Parathyroid adenoma (tissue), 2 donors: ENCODE measurements around the gene RSBN1.

Experiments
- H2AFZ ChIP-seq: fragments of 300-600 bp; sonication (generic); one replicate; pipeline ENCODE4 v1.7.0; 2017; ENCODE audit warnings: antibody characterized with exemption, mild to moderate bottlenecking
- H3K27ac ChIP-seq: fragments of 300-600 bp; sonication (generic); one replicate; pipeline ENCODE4 v1.7.0; 2017
- H3K27me3 ChIP-seq: fragments of 300-600 bp; sonication (generic); one replicate; pipeline ENCODE4 v1.7.0; 2017; ENCODE audit warnings: low read length; ENCODE audit not compliant: control insufficient read depth, insufficient read depth
- H3K36me3 ChIP-seq: fragments of 300-600 bp; sonication (generic); one replicate; pipeline ENCODE4 v1.7.0; 2017; ENCODE audit warnings: low read length; ENCODE audit not compliant: control insufficient read depth, insufficient read depth
- H3K4me1 ChIP-seq: fragments of 300-600 bp; sonication (generic); one replicate; pipeline ENCODE4 v1.7.0; 2017; ENCODE audit warnings: control low read depth
- H3K4me2 ChIP-seq: fragments of 300-600 bp; sonication (generic); one replicate; pipeline ENCODE4 v1.7.0; 2017; ENCODE audit warnings: low read length
- H3K4me3 ChIP-seq: fragments of 300-600 bp; sonication (generic); one replicate; pipeline ENCODE4 v1.7.0; 2017; ENCODE audit warnings: low read depth, low read length
- H3K79me2 ChIP-seq: fragments of 300-600 bp; sonication (generic); one replicate; pipeline ENCODE4 v1.7.0; 2017; ENCODE audit warnings: control low read depth
- H3K9ac ChIP-seq: fragments of 300-600 bp; sonication (generic); one replicate; pipeline ENCODE4 v1.7.0; 2017; ENCODE audit warnings: mild to moderate bottlenecking
- H3K9me3 ChIP-seq: fragments of 300-600 bp; sonication (generic); one replicate; pipeline ENCODE4 v1.7.0; 2017; ENCODE audit warnings: low read length; ENCODE audit not compliant: control insufficient read depth
- CTCF ChIP-seq: fragments of 300-600 bp; sonication (generic); IDR thresholded peaks from one replicate; pipeline ENCODE4 v1.7.0; 2017; ENCODE audit warnings: antibody characterized with exemption, mild to moderate bottlenecking
- donor health status: primary hyperparathyroidism.

Gene RSBN1

GRCh38 chr1:113858982-113859381 lies 46.7 kb upstream of the RSBN1 start:
- no peak for TF ChIP-seq CTCF
- H3K27ac ChIP-seq = no peak overlapping the region
- no peak overlapping the region for H2AFZ ChIP-seq
- H3K9ac ChIP-seq = no peak overlapping the region
- H3K79me2 ChIP-seq = no peaks in the 10 kb centered on the region
- no peaks in the 10 kb centered on the region for H3K27me3 ChIP-seq
- H3K36me3 ChIP-seq = no peaks in the 10 kb centered on the region
- H3K4me3 ChIP-seq = no peak overlapping the region
- no peaks in the 10 kb centered on the region for H3K9me3 ChIP-seq
- H3K4me1 ChIP-seq = no peaks in the 10 kb centered on the region
- H3K4me2 ChIP-seq = no peak overlapping the region

GRCh38 chr1:113858418-113858817 lies 46.1 kb upstream of the RSBN1 start:
- no peaks in the 10 kb centered on the region for H3K79me2 ChIP-seq
- H3K4me1 ChIP-seq = no peaks in the 10 kb centered on the region
- H3K9ac ChIP-seq = no peak overlapping the region
- no peak overlapping the region for H3K4me2 ChIP-seq
- no peak for TF ChIP-seq CTCF
- no peaks in the 10 kb centered on the region for H3K9me3 ChIP-seq
- H3K27me3 ChIP-seq = no peaks in the 10 kb centered on the region
- H3K36me3 ChIP-seq = no peaks in the 10 kb centered on the region
- no peak overlapping the region for H3K4me3 ChIP-seq
- no peak overlapping the region for H3K27ac ChIP-seq
- no peak overlapping the region for H2AFZ ChIP-seq

GRCh38 chr1:113857776-113858175 lies 45.5 kb upstream of the RSBN1 start:
- Histone ChIP-seq H3K36me3 (no peaks in the 10 kb centered on the region), H3K4me2 (no peak overlapping the region), H3K4me1 (no peaks in the 10 kb centered on the region), H3K27ac (no peak overlapping the region), H3K4me3 (no peak overlapping the region), H3K79me2 (no peaks in the 10 kb centered on the region), H2AFZ (no peak overlapping the region), H3K9me3 (no peaks in the 10 kb centered on the region), H3K27me3 (no peaks in the 10 kb centered on the region), H3K9ac (no peak overlapping the region)
- no peak for TF ChIP-seq CTCF

- no peak for TF ChIP-seq CTCF
- no peaks in the 10 kb centered on the region for H3K27me3 ChIP-seq
- no peak overlapping the region for H3K9ac ChIP-seq
- H3K4me1 ChIP-seq = no peaks in the 10 kb centered on the region
- no peaks in the 10 kb centered on the region for H3K9me3 ChIP-seq
- no peak overlapping the region for H3K4me3 ChIP-seq
- no peak overlapping the region for H2AFZ ChIP-seq
- no peak overlapping the region for H3K4me2 ChIP-seq
- no peaks in the 10 kb centered on the region for H3K79me2 ChIP-seq
- H3K36me3 ChIP-seq = no peaks in the 10 kb centered on the region
- H3K27ac ChIP-seq = no peak overlapping the region
These were observed 44.1 kb upstream of the RSBN1 start for GRCh38 chr1:113856401-113856790.

GRCh38 chr1:113855630-113856400 lies 43.5 kb upstream of the RSBN1 start:
- no peak for TF ChIP-seq CTCF
- no peaks in the 10 kb centered on the region for H3K4me1 ChIP-seq
- no peak overlapping the region for H3K27ac ChIP-seq
- no peak overlapping the region for H3K4me3 ChIP-seq
- H3K4me2 ChIP-seq = no peak overlapping the region
- H3K27me3 ChIP-seq = no peaks in the 10 kb centered on the region
- no peak overlapping the region for H2AFZ ChIP-seq
- no peaks in the 10 kb centered on the region for H3K79me2 ChIP-seq
- H3K9ac ChIP-seq = no peak overlapping the region
- no peaks in the 10 kb centered on the region for H3K9me3 ChIP-seq
- H3K36me3 ChIP-seq = no peaks in the 10 kb centered on the region
